Measurements from ENCODE around the gene CCL17.

GRCh38 chr16:57389087-57389468 is 15.5 kb upstream of the CCL17 start:
- TF ChIP-seq ZNF664 (tag by site-specific recombination; IDR thresholded peaks at IDR 0.05), result no peak
- no peak for TF ChIP-seq ZSCAN18 (tag by site-specific recombination; IDR thresholded peaks at IDR 0.05)
- TF ChIP-seq CTCF (tag by site-specific recombination; IDR thresholded peaks at IDR 0.05), result no peak
- no peak for TF ChIP-seq ZBTB1 (tag by site-specific recombination; IDR thresholded peaks at IDR 0.05)
- TF ChIP-seq TCF7L2 (IDR thresholded peaks at IDR 0.05; ENCODE audit: borderline replicate concordance, low read depth, low read length), result no peak
